ENCODE data around the gene MSN. TPM values are rescaled to one million over a fixed set of nuclear protein-coding genes. Genes with fewer than 3 reads are reported as not detected.

The MSN gene
- total RNA-seq, 2 donors from 2014 or later, result 141 to 188 TPM

GRCh38 chrX:65741823-65742222 is 74.4 kb downstream of the MSN start:
- no peak overlapping the region for H3K4me3 Mint-ChIP-seq
- H3K27me3 Mint-ChIP-seq (ENCODE audit: insufficient read depth), result no peaks in the 10 kb centered on the region
- H3K9me3 Mint-ChIP-seq, result peaks cover 41% of the 10 kb centered on the region
- DNase-seq, result no peak
- peaks cover 41% of the 10 kb centered on the region for H3K36me3 Mint-ChIP-seq (ENCODE audit: low read depth)
- Histone ChIP-seq H3K4me1 (ENCODE audit: control insufficient read depth, insufficient read depth, low read length) (no peaks in the 10 kb centered on the region), H3K27me3 (ENCODE audit: control insufficient read depth, insufficient read depth, low read length, poor library complexity, severe bottlenecking) (no peaks in the 10 kb centered on the region), H3K36me3 (ENCODE audit: control insufficient read depth, insufficient read depth, low read length) (peaks cover 34% of the 10 kb centered on the region), H3K9ac (ENCODE audit: extremely low read depth, low read length, poor library complexity, severe bottlenecking) (no peak overlapping the region), H3K9me3 (ENCODE audit: control insufficient read depth, low read length) (no peaks in the 10 kb centered on the region), H3K27ac (ENCODE audit: low read depth, low read length) (no peak overlapping the region), H3K4me3 (ENCODE audit: low read length) (no peak overlapping the region)
- H3K4me1 Mint-ChIP-seq, result no peaks in the 10 kb centered on the region
- WGBS, 2 experiments (ENCODE audit: insufficient coverage in 1 of 2, insufficient read length in 1 of 2), result 100% methylated on average over 1 of the region's 2 CpGs; no CpG with 5 or more reads in 1 of the 2 experiments
- H3K27ac Mint-ChIP-seq, result no peak overlapping the region
- TF ChIP-seq CTCF (conservative IDR thresholded peaks at IDR 0.05), result no peak

GRCh38 chrX:65744965-65745364 is 77.5 kb downstream of the MSN start:
- H3K27me3 Mint-ChIP-seq (ENCODE audit: insufficient read depth), result no peaks in the 10 kb centered on the region

GRCh38 chrX:65745427-65745826 is 78.0 kb downstream of the MSN start:
- Mint-ChIP-seq H3K27me3 (ENCODE audit: insufficient read depth) (no peaks in the 10 kb centered on the region), H3K36me3 (ENCODE audit: low read depth) (peaks cover 10% of the 10 kb centered on the region), H3K4me1 (no peaks in the 10 kb centered on the region), H3K9me3 (peaks cover 32% of the 10 kb centered on the region), H3K27ac (no peak overlapping the region), H3K4me3 (no peak overlapping the region)
- Histone ChIP-seq H3K27ac (ENCODE audit: low read depth, low read length) (no peak overlapping the region), H3K36me3 (ENCODE audit: control insufficient read depth, insufficient read depth, low read length) (peaks cover 7% of the 10 kb centered on the region), H3K9ac (ENCODE audit: extremely low read depth, low read length, poor library complexity, severe bottlenecking) (no peak overlapping the region), H3K4me3 (ENCODE audit: low read length) (no peak overlapping the region), H3K9me3 (ENCODE audit: control insufficient read depth, low read length) (no peaks in the 10 kb centered on the region), H3K27me3 (ENCODE audit: control insufficient read depth, insufficient read depth, low read length, poor library complexity, severe bottlenecking) (no peaks in the 10 kb centered on the region), H3K4me1 (ENCODE audit: control insufficient read depth, insufficient read depth, low read length) (no peaks in the 10 kb centered on the region)
- 78 to 94% methylated on average over 3 to 6 of the region's 6 CpGs for WGBS, 2 experiments (ENCODE audit: insufficient coverage in 1 of 2, insufficient read length in 1 of 2)
- TF ChIP-seq CTCF (conservative IDR thresholded peaks at IDR 0.05), result no peak
- no peak for DNase-seq

More at GRCh38 chrX:65744965-65745364, 77.5 kb downstream of the MSN start:
- Histone ChIP-seq H3K4me3 (ENCODE audit: low read length) (no peak overlapping the region), H3K4me1 (ENCODE audit: control insufficient read depth, insufficient read depth, low read length) (no peaks in the 10 kb centered on the region), H3K9me3 (ENCODE audit: control insufficient read depth, low read length) (no peaks in the 10 kb centered on the region), H3K27ac (ENCODE audit: low read depth, low read length) (no peak overlapping the region), H3K9ac (ENCODE audit: extremely low read depth, low read length, poor library complexity, severe bottlenecking) (no peak overlapping the region), H3K27me3 (ENCODE audit: control insufficient read depth, insufficient read depth, low read length, poor library complexity, severe bottlenecking) (no peaks in the 10 kb centered on the region), H3K36me3 (ENCODE audit: control insufficient read depth, insufficient read depth, low read length) (peaks cover 11% of the 10 kb centered on the region)
- Mint-ChIP-seq H3K36me3 (ENCODE audit: low read depth) (peaks cover 15% of the 10 kb centered on the region), H3K4me3 (no peak overlapping the region), H3K9me3 (peaks cover 36% of the 10 kb centered on the region), H3K4me1 (no peaks in the 10 kb centered on the region), H3K27ac (no peak overlapping the region)
- no peak for TF ChIP-seq CTCF (conservative IDR thresholded peaks at IDR 0.05)
- no CpG with 5 or more reads among the region's 1 CpG for WGBS, 2 experiments (ENCODE audit: insufficient coverage in 1 of 2, insufficient read length in 1 of 2)
- no peak for DNase-seq
